NCI-H1105 (cell line): ENCODE measurements around the gene MUC2.

Source experiments
- DNase-seq: peaks from one replicate; lab custom pipeline; 2025; lab: John Stamatoyannopoulos, UW

The MUC2 gene

DNA sequence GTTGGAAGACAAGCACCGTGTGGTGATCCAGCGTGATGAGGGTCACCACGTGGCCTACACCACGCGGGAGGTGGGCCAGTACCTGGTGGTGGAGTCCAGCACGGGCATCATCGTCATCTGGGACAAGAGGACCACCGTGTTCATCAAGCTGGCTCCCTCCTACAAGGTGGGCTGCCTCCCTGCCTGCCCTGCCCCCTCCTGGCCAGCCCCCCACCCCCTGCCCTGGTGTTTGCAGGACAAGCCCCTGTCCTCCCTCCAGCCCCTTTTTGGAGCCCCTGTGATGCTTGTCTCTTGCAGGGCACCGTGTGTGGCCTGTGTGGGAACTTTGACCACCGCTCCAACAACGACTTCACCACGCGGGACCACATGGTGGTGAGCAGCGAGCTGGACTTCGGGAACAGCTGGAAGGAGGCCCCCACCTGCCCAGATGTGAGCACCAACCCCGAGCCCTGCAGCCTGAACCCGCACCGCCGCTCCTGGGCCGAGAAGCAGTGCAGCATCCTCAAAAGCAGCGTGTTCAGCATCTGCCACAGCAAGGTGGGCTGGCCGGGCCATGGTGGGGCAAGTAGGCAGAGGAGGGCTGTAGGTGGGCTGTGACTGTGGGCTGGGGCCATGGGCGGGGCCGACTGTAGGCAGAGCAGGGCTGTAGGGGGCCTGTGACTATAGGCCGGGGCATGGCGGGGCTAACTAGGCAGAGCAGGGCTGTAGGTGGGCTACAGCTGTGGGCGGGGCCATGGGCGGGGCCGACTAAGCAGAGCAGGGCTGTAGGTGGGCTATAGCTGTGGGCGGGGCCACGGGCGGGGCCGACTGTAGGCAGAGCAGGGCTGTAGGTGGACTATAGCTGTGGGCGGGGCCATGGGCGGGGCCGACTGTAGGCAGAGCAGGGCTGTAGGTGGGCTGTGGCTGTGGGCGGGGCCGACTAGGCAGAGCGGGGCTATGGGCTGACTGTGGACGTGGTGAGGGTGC, 13.6 kb downstream of the MUC2 start:
- no peak for DNase-seq

DNA sequence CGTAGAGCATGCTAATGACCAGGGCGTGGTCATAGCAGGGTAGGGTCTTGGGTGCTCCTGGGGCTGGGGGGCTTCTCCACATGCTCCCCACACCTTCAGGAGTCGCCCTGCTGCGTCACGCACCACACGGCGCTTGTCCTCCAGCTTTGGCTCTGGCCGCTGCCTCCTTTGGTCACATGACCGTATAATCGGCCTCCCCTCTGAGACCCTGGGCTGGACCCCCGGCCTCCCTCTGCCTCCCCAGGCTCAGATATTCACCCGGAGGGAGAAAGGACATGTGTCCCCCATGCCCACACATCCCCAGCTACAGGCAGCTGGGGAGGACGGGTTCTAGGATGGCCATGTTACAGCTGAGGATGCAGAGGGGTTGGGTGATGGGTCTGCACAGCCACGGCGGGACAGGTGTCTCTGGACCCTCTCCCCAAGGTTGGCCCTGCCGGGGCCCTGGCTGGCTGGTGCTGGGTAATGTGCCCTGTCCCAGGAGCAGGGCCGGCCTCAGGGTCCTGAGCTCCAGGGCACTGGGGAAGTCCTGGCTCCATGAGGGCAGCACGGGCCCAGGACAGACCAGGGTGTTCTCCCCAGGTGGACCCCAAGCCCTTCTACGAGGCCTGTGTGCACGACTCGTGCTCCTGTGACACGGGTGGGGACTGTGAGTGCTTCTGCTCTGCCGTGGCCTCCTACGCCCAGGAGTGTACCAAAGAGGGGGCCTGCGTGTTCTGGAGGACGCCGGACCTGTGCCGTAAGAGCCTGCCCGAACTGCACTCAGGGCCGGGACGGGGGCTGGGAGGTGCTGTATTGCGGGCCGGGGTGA, 14.5 kb downstream of the MUC2 start:
- DNase-seq = no peak

DNA sequence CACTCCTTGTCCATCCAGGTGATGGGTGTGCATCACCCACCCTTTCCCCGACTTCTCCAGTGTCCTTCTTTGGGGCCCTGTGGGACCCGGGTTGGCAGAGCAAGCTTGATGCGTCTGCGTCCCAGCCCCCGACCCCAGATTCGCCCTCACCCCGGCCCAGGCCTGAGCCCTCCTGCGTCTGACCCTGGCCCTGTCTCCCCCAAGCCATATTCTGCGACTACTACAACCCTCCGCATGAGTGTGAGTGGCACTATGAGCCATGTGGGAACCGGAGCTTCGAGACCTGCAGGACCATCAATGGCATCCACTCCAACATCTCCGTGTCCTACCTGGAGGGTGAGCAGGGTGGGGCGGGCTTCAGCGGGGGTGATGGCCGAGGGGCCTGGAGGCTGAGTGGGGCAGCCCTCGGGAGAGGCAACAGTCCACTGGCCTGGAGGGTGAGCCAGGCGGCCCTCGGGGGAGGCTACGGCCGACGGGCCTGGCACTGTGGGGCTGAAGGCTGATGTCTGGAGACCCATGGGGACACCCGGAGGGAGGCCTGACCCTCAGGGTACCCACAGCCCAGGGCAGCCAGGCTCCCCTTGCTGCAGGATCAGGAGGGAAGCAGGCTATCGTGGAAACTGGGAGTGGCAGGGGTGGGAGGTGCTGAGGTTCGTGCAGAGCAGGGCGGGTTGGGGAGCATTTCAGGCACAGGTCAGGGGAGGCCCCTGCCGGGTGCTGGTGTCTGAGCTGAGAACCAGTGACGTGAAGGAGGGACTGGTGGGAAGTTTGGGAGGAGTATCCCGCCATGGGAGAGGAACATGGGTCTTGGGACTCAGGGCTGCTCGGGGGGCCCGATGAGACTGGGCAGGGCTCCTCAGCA, 15.3 kb downstream of the MUC2 start:
- no peak for DNase-seq

DNA sequence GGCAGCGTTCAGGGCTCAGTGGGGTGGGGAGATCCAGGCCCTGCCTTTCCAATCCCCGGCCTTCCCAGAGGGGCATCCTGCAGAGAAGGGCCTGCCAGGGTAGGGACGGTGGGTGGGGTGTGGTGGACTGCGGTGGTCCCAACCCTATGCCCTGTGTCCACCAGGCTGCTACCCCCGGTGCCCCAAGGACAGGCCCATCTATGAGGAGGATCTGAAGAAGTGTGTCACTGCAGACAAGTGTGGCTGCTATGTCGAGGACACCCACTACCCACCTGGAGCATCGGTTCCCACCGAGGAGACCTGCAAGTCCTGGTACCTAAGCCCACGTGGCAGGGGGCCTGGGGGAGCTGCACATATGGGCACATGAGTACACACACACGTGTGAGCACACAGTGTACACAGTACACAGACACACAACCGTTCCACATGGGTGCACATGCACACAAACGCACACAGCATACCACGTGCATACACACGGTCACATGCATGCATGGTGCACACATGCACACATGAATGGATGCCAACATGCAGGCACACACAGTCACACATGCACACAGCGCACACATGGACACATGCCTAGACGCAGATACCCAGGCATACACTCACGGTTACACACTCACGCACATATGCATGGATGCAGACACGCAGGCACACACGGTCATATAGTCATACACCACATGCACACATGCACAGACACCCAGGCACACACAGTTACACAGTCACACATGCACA, 16.1 kb downstream of the MUC2 start:
- no peak for DNase-seq

DNA sequence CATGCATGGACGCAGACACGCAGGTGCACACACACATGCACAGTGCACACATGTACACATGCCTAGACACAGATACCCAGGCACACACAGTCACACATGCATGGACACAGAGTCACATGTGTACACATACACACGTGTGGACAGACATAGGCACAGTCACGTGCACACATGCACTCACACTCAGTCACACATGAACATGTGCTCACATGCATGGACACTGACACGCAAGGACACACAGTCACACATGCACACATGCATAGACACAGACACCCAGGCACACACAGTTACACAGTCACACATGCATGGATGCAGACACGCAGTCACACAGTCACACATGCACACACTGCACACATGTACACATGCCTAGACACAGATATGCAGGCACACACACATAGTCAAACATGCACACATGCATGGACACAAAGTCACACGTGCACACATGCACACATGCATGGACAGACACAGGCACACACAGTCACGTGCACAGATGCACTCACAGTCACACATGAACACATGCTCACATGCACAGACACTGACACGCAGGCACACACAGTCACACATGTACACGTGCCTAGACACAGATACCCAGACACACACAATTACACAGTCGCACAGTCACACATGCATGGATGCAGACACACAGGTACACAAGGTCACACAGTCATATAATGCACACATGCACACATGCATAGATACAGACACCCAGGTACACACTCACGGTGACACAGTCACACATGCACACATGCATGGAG, 16.8 kb downstream of the MUC2 start:
- DNase-seq = no peak

- DNase-seq = no peak
Observed at GRCh38 chr11:1092145-1092670, 17.5 kb downstream of the MUC2 start.

GRCh38 chr11:1092919-1093318, 18.2 kb downstream of the MUC2 start:
- no peak for DNase-seq

- DNase-seq = no peak
Observed at GRCh38 chr11:1099519-1100355, 25.1 kb downstream of the MUC2 start.

- DNase-seq = no peak
Observed at GRCh38 chr11:1100417-1101245, 26.0 kb downstream of the MUC2 start.

- no peak for DNase-seq
Observed at GRCh38 chr11:1101318-1102089, 26.8 kb downstream of the MUC2 start.

DNA sequence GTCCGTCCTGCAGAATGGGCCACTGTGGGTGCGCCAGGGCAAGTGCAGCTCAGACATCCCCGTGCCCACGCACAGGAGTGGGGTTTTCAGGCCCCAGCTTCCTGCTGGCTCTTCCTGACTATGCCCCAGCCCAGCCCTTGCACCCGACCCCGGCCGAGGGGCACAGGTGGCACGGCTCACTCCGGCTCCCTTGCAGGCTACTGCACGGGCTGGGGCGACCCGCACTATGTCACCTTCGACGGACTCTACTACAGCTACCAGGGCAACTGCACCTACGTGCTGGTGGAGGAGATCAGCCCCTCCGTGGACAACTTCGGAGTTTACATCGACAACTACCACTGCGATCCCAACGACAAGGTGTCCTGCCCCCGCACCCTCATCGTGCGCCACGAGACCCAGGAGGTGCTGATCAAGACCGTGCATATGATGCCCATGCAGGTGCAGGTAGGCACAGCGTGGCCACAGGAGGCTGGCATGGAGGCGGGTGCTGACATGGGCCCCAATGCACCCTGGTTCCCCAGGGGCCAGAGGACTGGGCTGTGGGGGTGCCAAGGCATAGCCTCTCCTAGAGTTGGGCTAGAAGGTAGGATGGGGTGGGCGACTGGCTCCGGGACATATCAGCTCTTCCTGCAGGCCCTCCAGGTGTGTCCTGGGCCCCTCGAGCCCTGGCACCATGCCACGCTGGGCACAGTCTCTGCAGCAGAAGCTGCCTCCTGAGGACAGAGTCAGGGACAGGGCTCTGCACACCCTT, 27.7 kb downstream of the MUC2 start:
- DNase-seq = no peak

- DNase-seq = no peak
Observed at GRCh38 chr11:1102996-1103395, 28.3 kb downstream of the MUC2 start.

- DNase-seq = no peak
Observed at GRCh38 chr11:1103401-1104360, 29.0 kb downstream of the MUC2 start.

DNA sequence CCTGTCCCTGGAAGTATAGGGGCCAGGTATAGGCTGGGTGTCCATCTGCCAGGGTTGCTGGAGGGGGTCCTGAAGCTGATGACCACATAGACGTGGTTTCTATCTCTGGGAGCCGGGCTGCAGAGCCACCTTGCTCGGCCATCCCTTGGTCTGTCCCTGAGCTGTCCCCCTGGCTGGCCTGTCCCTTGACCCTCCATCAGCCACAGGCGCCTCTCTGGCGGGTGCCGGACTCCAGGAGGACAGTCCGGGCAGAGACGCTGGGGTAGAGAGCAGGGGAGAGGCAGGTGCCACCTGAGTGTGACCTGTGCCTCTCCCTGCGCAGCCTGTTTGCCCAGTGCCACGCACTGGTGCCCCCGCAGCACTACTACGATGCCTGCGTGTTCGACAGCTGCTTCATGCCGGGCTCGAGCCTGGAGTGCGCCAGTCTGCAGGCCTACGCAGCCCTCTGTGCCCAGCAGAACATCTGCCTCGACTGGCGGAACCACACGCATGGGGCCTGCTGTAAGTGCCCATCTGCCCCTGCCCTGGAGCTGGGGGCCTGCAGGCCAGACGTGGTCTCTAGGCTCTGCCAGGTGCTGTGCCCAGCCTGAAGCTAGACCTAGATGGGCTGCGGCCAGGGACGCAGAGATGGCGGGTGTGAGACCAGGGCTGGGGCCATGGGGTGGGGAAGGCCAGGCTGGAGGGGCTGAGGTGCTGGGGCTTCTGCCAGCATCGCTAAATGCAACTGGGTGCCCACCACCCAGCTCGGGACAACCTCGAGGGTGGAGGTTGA, 29.9 kb downstream of the MUC2 start:
- no peak for DNase-seq

DNA sequence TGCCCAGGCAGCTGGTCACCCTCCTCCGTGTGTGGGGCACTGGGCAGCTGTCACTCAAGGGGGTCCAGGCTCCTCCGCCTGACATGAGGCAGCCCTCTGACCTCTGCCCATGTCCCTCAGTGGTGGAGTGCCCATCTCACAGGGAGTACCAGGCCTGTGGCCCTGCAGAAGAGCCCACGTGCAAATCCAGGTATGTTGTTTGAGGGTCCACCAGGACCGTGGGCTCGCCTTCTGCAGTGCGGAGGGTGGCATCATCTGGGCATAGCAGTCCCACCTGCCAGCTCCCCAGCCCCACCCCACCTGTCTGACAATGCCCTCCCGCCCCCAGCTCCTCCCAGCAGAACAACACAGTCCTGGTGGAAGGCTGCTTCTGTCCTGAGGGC, 30.5 kb downstream of the MUC2 start:
- no peak for DNase-seq
